NCI-H510A treated with DMSO at 0.1 percent for 48 hours (cell line): Measurements from ENCODE around the gene DNAJC13.
"Not testable (repeated sequence)": the region's sequence is repeated elsewhere in the genome, so short reads cannot be mapped to it uniquely, and the experiment has no call there.

Experiments used
- DNase-seq: peaks from one replicate; lab custom pipeline; 2025; lab: John Stamatoyannopoulos, UW

DNAJC13 gene, protein sequence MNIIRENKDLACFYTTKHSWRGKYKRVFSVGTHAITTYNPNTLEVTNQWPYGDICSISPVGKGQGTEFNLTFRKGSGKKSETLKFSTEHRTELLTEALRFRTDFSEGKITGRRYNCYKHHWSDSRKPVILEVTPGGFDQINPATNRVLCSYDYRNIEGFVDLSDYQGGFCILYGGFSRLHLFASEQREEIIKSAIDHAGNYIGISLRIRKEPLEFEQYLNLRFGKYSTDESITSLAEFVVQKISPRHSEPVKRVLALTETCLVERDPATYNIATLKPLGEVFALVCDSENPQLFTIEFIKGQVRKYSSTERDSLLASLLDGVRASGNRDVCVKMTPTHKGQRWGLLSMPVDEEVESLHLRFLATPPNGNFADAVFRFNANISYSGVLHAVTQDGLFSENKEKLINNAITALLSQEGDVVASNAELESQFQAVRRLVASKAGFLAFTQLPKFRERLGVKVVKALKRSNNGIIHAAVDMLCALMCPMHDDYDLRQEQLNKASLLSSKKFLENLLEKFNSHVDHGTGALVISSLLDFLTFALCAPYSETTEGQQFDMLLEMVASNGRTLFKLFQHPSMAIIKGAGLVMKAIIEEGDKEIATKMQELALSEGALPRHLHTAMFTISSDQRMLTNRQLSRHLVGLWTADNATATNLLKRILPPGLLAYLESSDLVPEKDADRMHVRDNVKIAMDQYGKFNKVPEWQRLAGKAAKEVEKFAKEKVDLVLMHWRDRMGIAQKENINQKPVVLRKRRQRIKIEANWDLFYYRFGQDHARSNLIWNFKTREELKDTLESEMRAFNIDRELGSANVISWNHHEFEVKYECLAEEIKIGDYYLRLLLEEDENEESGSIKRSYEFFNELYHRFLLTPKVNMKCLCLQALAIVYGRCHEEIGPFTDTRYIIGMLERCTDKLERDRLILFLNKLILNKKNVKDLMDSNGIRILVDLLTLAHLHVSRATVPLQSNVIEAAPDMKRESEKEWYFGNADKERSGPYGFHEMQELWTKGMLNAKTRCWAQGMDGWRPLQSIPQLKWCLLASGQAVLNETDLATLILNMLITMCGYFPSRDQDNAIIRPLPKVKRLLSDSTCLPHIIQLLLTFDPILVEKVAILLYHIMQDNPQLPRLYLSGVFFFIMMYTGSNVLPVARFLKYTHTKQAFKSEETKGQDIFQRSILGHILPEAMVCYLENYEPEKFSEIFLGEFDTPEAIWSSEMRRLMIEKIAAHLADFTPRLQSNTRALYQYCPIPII (N-terminal part only)

DNA sequence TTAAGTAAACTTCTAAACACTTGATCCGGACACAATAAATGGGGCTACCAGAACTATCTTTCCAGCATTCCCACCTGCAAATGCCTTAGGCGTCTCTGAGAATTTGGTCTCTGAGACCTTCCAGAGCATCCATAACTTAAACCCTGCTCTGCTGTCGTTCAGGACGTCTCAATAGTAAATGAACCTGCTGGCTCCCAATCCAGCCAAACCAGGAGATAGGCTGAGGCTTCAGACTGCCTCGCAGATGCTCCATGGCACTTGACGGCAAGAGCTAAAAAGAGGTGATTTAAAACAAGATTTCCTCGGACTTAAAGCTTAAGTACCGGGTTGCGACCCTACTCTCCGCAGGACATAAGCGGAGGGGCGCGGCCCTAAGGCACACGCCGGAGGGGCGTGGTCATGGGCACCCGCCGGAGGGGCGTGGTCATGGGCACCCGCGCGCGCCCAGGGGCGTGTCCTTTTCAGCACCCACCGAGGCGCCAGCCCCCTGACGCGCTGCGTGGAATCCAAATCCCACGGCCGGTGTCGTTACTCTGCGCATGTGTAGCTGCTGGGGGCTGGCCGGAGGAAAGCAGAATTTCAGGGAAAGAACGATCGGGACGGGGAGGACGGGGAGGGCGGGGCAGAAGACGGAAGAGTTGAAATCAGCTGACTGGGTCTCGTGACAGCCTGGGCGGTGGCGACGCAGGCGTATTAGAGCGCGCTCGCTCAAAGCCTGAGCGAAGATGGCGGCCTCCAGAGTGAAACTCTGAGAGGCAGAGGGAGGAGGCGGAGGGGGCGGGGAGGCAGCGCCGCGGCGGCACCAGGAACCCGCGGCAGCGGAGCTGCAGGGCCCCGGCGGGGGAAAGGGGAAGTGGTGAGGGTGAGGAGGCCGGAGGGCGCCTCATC lies at the start of gene DNAJC13:
DNAJC13 (plus strand) TSS at position 696 of the 888 bp plus-strand sequence. CDS start 17,049 bp downstream, outside the sequence.
- peak; percentile 84 for DNase-seq

- no peak for DNase-seq
Measured at GRCh38 chr3:132368515-132368914, 48.8 kb upstream of the DNAJC13 start.

DNA sequence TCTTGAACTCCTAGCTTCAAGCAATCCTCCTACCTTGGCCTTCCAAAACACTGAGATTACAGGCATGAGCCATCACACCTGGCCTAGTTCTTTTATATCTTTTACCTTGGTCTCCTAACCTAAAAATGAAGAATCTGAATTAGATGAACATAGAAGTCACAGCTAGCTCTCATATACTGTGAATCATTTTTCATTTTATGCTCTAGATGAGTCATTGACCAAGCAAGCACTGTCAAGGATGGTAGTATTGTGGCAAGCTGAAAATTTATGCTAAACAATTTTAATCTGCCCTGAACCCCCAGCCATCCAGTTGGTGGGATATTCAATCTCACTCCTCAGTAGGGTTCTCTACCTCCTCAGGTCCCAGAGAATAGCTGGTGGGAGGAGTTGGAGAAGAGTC lies 48.3 kb upstream of the DNAJC13 start:
- DNase-seq, result no peak

DNA sequence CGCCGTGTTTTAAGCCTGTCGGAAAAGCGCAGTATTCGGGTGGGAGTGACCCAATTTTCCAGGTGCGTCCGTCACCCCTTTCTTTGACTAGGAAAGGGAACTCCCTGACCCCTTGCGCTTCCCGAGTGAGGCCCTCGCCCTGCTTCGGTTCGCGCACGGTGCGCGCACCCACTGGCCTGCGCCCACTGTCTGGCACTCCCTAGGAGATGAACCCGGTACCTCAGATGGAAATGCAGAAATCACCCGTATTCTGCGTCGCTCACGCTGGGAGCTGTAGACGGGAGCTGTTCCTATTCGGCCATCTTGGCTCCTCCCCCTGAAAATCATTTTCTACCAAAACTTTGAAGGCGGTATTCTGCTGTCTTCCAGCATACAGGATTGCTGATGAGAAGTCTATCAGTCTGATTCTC lies 40.4 kb upstream of the DNAJC13 start:
- peak; percentile 13 for DNase-seq

GRCh38 chr3:132378048-132378762 lies 39.1 kb upstream of the DNAJC13 start:
- DNase-seq, result no peak

DNA sequence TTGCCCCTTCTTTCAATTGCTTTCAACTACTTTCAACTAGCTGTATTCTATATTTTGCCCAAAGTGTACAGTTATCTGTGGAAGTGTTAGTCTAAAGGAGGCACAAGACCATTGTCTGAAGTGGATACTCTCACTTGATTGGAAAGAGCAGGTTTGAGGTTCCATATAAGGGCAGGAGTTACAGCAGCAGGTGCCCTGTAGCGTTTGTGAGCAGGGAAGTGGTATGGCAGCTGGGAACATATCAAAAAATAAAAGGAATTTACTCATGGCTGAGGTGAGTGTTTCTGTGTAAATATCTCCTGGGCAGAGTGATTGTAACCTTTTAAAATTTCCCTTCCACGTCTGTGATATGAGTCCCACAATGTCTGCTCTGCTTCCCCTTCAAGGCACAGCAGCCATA lies 38.5 kb upstream of the DNAJC13 start:
- peak; percentile 6 for DNase-seq

DNA sequence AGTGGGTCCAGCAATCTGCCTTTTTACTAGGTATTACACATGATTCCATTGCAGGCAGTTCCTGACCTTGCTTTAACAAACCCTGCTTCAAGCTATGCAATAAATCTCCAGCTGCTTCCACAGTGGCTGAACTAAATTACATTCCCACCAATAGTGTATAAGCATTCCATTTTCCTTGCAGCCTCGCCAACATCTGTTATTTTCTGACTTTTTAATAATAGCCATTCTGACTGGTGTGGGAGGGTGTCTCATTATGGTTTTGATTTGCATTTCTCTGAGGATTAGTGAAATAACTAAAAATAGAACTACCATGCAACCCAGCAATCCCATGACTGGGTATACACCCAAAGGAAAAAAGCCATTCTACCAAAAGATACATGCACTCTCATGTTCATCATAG lies 36.4 kb upstream of the DNAJC13 start:
- DNase-seq, result no peak

DNA sequence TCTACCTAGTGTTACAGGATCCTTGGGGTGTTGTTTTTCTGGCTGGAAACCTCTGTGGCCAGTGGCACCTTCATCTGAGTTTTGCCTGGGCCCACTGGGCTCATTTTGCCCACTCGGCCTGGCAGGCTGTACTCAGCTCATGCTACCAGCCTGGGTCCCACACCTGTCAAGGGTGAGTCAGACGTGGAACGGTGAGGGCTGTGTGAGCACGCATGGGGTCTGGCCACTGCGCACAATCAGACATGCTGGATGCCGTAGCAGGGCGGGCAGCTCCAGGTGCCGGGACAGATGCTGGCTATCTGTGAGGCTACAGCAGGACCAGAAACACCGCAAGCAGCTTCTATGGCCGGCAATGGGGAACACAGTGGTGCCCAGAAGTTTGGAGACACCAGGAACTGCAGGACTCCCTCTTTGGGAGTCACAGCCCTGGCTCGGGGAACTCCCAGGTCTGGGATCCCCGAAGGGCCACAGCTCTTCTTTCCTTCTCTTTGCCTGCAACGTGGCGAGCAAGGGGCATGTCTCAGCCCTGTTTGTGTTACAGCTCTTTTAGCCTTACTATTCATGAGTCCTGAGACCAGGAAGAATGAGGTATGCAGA lies 35.9 kb upstream of the DNAJC13 start:
- no peak for DNase-seq

DNA sequence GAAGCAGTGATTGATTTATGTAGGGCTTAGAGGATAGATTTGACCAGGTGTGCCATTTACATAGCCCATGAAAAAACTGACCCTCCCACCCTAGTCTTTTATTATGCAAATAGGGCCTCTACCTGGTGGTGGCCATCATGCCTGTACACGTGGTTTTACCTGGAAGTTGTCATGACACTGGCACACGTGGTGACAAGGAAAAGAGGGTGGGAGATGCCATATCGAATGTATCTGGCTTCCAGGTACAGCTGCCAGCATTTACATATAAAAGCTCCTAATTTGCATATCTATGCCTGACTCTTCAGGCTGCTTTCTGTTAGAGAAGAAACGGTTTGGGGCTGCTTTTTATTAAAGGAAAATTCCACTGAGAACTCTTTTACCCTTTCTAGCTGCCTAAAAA lies 35.0 kb upstream of the DNAJC13 start:
- DNase-seq, result no peak

DNA sequence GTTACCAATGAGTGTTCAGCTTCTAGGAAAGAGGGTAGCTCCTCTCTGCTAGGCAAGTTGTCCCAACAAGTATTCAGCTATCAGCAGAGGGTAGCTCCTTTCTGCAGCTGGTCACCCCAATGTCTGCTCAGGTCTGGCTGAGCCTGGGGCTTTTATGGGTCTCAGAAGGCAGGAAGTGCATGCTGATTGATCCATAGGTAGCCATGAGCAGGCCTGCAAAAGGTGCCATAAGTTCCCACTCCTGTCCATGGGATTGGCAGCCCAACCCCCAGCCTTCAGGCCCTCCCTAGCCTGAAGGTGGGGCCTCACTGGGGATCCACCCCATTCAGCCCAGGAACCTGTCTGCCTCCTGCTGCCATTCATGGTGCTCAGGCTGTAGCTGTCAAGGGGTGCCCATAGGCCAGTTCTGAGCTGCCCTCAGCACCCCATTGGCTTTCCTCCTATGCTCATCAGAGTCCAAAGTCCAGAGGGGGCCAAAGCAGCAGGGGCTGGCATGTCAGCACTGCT lies 34.6 kb upstream of the DNAJC13 start:
- no peak for DNase-seq

DNA sequence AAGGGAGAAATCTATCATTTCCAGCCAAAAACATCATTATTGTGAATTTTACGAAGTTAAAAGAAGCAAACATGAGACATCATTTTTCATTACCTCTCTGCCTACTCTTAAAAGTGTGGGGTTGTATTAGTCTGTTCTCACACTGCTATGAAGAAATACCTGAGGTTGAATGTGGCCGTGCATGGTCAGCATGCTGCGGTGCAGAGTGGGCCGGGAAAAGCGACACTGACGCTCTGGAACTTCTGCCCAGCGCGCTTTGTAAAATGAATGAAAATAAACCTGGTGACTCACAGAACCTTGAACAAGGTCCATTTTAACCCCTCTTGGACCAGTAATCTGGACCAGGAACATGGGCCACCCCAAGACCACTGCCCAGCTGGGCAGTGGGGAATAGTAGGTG lies 31.0 kb upstream of the DNAJC13 start:
- no peak for DNase-seq

GRCh38 chr3:132392675-132393074 lies 24.6 kb upstream of the DNAJC13 start:
- DNase-seq, result not testable (repeated sequence)

GRCh38 chr3:132394320-132394719 lies 23.0 kb upstream of the DNAJC13 start:
- DNase-seq, result no peak

- DNase-seq, result no peak
Measured at GRCh38 chr3:132395126-132395525, 22.2 kb upstream of the DNAJC13 start.

DNA sequence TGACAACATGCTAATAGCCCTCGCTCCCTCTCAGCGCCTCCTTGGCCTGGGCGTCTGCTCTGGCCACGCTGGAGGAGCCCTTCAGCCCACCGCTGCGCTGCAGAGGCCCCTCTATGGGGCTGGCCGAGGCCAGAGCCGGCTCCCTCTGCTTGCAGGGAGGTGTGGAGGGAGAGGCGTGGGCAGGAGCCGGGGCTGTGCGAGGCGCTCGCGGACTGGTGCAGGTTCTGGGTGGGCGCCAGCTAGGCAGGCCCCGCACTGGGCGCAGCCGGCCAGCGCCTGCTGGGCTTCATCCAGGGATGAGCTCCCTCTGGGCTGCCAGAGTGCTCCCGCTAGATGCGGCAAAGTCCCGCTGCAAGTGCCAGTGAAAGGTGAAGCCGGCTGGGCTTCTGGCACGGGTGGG lies 21.0 kb upstream of the DNAJC13 start:
- no peak for DNase-seq

DNA sequence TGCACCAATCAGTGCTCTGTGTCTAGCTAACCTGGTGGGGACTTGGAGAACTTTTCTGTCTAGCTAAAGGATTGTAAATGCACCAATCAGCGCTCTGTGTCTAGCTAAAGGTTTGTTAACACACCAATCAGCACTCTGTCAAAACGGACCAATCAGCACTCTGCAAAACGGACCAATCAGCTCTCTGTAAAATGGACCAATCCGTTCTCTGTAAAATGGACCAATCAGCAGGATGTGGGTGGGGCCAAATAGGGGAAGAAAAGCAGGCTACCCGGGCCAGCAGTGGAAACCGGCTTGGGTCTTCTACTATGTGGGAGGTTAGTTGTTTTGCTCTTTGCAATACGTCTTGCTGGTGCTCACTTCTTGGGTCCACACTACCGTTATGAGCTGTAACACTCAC lies 20.5 kb upstream of the DNAJC13 start:
- DNase-seq, result not testable (repeated sequence)

DNA sequence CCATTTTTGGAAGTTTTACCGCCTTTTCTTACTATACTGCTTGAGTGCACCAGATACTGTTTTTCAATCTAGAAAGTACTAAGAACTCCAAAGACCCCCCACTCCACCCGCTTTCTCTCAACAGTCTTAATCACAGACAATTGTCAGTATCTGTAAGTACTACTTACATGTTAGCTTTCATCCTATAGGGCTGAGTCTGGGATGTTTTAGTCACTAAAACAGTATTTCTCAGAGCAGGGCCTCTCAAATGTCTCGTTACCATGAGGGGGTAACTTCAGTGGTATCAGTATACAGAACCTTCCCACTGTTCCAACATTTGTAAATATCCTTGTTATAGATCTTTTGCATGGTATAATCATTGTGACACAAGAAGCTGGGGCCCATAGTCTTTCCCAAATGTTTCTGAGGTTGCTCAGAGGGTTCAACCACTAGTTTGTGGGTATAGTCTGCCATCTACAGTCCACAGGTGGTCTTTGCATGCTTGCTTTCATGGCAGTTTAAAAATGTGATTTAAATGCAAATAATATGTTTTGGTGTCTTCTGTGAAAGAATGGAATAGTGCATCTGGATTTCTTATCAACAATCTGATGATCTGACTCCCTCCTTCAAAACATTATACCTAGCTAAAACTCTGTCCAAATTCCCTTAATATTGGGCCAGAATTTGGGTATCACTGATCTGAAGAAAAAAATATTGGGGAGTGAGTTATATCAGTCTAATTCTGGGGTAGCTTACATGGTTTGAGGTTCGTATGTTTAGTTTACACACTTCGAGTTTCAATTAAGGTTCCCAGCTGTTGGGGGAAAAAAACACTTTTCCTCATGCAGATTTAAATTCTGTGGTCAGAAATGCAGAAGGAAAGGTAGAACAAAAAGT lies 18.0 kb upstream of the DNAJC13 start:
- peak; percentile 31 for DNase-seq

- no peak for DNase-seq
Measured at GRCh38 chr3:132401255-132401654, 16.0 kb upstream of the DNAJC13 start.

DNA sequence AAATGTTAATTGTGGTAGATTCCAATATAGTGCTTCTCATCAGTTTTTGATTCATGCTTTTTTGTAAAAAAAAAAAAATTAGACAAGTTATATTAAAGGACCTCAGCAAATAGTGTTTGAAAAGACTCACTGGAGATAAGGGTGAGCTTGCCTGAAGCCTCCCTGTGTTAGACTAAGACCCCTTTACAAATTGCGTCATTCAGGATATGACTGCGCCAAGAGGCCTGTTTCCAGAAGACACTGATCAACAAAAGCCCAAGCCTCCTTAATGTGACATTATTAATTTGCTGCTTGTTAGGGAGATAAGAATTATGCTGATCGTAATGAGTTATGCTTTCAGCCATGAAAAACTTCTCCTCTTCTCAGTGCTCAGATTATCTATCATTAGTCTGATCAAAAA lies 13.0 kb upstream of the DNAJC13 start:
- DNase-seq, result no peak
